CD4-positive, CD25-positive, alpha-beta regulatory T cell (primary cell): ENCODE data around the gene GSG1L. TPM values are rescaled to one million over a fixed set of nuclear protein-coding genes. Genes with fewer than 3 reads are reported as not detected.

ENCODE experiments used
- ATAC-seq, 2 donors: fragments of 150-1000 bp; cut with Tn5 transposase; one replicate each; pipeline ENCODE4 v1.10.0; 2021; ENCODE audit warnings: low read depth in 2 of 2, moderate number of reproducible peaks in 2 of 2, moderate library complexity in 1 of 2
- DNase-seq, 3 donors: peaks; one replicate each; pipeline versions ENCODE4 v3.0.0 to v3.0.0-alpha.2; 2012 to 2022; ENCODE audit warnings: mixed read lengths in 1 of 3
- H3K27ac ChIP-seq: one replicate; pipeline ENCODE4 v1.7.0; 2013; ENCODE audit warnings: mild to moderate bottlenecking, low read length; ENCODE audit not compliant: insufficient read depth, poor library complexity, severe bottlenecking
- H3K27me3 ChIP-seq: one replicate; pipeline ENCODE4 v1.7.0; 2013; ENCODE audit warnings: low read length; ENCODE audit not compliant: control insufficient read depth, insufficient read depth
- H3K36me3 ChIP-seq: one replicate; pipeline ENCODE4 v1.7.0; 2013; ENCODE audit warnings: mild to moderate bottlenecking, low read length, moderate library complexity; ENCODE audit not compliant: control insufficient read depth, insufficient read depth
- H3K4me1 ChIP-seq: 2 replicates; pipeline ENCODE4 v1.7.0; 2013; ENCODE audit warnings: mild to moderate bottlenecking, low read length; ENCODE audit not compliant: insufficient read depth, control insufficient read depth, poor library complexity, severe bottlenecking
- H3K4me3 ChIP-seq: one replicate; pipeline ENCODE4 v1.7.0; 2013; ENCODE audit warnings: low read depth, mild to moderate bottlenecking, low read length, moderate library complexity
- H3K9me3 ChIP-seq, 2 experiments: 1 replicate in 1 of 2; 2 replicates in 1 of 2; pipeline ENCODE4 v1.7.0; 2013; ENCODE audit warnings: low read length in 2 of 2, mild to moderate bottlenecking in 1 of 2, moderate library complexity in 1 of 2; ENCODE audit not compliant: control insufficient read depth in 2 of 2
- H3K27ac Mint-ChIP-seq, 3 donors: one replicate each; pipeline ENCODE4 v1.8.0; 2020 to 2022; ENCODE audit warnings: mild to moderate bottlenecking in 3 of 3, mixed read lengths in 3 of 3, moderate library complexity in 2 of 3
- H3K27me3 Mint-ChIP-seq: one replicate; pipeline ENCODE4 v1.8.0; 2022; ENCODE audit warnings: mild to moderate bottlenecking, mixed read lengths
- H3K36me3 Mint-ChIP-seq: one replicate; pipeline ENCODE4 v1.8.0; 2020; ENCODE audit warnings: mixed read lengths
- H3K4me1 Mint-ChIP-seq, 4 donors: one replicate each; pipeline ENCODE4 v1.8.0; 2020 to 2022; ENCODE audit warnings: mixed read lengths in 4 of 4, mild to moderate bottlenecking in 1 of 4
- H3K4me3 Mint-ChIP-seq, 4 donors: one replicate each; pipeline ENCODE4 v1.8.0; 2020 to 2022; ENCODE audit warnings: mild to moderate bottlenecking in 4 of 4, mixed read lengths in 4 of 4, moderate library complexity in 3 of 4
- H3K9me3 Mint-ChIP-seq, 7 donors: one replicate each; pipeline ENCODE4 v1.8.0; 2020 to 2022; ENCODE audit warnings: mixed read lengths in 7 of 7, mild to moderate bottlenecking in 3 of 7, moderate library complexity in 2 of 7
- polyA plus RNA-seq, 4 donors: library from polyadenylated mRNA; unstranded; fragments of 300-500 nt; fragmentation: Illumina TruSeq; gene quantifications; one replicate each; pipeline ENCODE4 v1.2.3, GENCODE V29; 2021
- total RNA-seq: library from RNA; stranded (reverse); gene quantifications from one replicate; pipeline ENCODE4 v1.2.3, GENCODE V29; 2022

GSG1L gene
- total and polyA plus RNA-seq, 5 donors from 2014 or later, result 0.15 TPM; not detected in 4

- no peak overlapping the region for H3K4me3 Mint-ChIP-seq
- no peaks in the 10 kb centered on the region for H3K27me3 ChIP-seq
These were observed 324.9 kb downstream of the GSG1L start for GRCh38 chr16:27738596-27738995.

More at GRCh38 chr16:27738596-27738995, 324.9 kb downstream of the GSG1L start:
- Mint-ChIP-seq H3K27me3 (no peaks in the 10 kb centered on the region), H3K27ac (no peak overlapping the region), H3K9me3 (peaks cover 0 to 3% (median 0%) of the 10 kb centered on the region in 7 donors), H3K4me1 (peaks cover 0 to 5% (median 0%) of the 10 kb centered on the region in 4 donors), H3K36me3 (peaks cover 37% of the 10 kb centered on the region)
- ATAC-seq (no peak), DNase-seq (no peak)
- Histone ChIP-seq H3K36me3 (peaks cover 4% of the 10 kb centered on the region), H3K4me3 (no peak overlapping the region), H3K9me3 (no peaks in the 10 kb centered on the region), H3K27ac (no peak overlapping the region), H3K4me1 (no peaks in the 10 kb centered on the region)

Other genes starting within 250 kb of the GSG1L start
- gene XPO6, start 148.3 kb upstream of the GSG1L start, total RNA-seq, result 302 TPM
- gene XPO6, start 148.3 kb upstream of the GSG1L start, polyA plus RNA-seq, result 10 to 100 TPM; 60.4 to 79.6 (median 64.2) TPM
- gene SBK1, start 228.8 kb upstream of the GSG1L start, total RNA-seq, result 20.2 TPM
- gene SBK1, start 228.8 kb upstream of the GSG1L start, polyA plus RNA-seq, result 1 to 10 TPM; 2.0 to 4.9 (median 3.1) TPM